ENCODE data around the gene CBY1. TPM values are rescaled to one million over a fixed set of nuclear protein-coding genes. Genes with fewer than 3 reads are reported as not detected.

CBY1 gene
- total RNA-seq, 2 experiments from 2014 or later, result 4.6 to 7.6 TPM

DNA sequence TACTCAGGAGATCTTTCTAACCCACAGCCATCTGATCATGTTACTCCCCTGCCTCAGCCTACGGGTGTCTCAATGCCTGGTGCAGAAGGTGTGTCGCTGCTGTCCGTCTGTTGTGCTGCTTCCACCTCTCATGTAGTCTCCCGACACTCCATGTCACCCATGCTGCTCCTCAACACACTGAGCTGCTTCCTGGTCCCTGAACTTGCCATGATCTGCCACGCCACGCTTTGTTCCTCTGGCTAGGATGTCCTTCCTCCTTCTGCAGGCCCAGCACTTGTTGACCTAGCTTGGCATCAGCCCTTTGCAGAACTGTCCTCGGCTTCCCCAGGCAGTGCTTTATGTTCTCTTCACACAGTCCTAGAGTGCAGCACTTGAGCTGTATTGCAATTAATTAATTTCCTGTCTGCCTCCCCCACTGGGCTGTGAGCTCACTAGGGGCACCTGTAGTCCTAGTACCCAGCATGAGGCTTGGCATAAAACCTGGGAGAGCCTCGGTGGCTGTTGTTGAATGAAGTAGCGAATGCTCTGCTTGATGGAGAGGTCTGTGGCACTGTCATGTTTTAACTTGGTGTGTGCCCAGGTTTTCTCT, 58.8 kb downstream of the CBY1 start:
- Histone ChIP-seq H3K36me3 (ENCODE audit: insufficient read depth, low read length) (peaks cover 60% of the 10 kb centered on the region), H3K9me3 (ENCODE audit: control insufficient read depth in 1 of 2, insufficient read depth in 1 of 2, low read length in 2 of 2) (no peaks in the 10 kb centered on the region), H3K27me3 (ENCODE audit: control insufficient read depth in 1 of 2, insufficient read depth in 2 of 2, low read length in 2 of 2) (no peaks in the 10 kb centered on the region), H3K27ac (ENCODE audit: low read depth in 1 of 2, low read length in 2 of 2) (no peak overlapping the region), H3K4me3 (ENCODE audit: low read length) (no peak overlapping the region), H3K4me1 (ENCODE audit: insufficient read depth, low read length) (peaks cover 35% of the 10 kb centered on the region)
- ATAC-seq (ENCODE audit: poor library complexity), result no peak
- peaks cover 91% of the 10 kb centered on the region for H3K36me3 Mint-ChIP-seq (ENCODE audit: low read depth)
- H3K27ac Mint-ChIP-seq, result peak overlapping the region; percentile 34
- TF ChIP-seq, protein P1, sequence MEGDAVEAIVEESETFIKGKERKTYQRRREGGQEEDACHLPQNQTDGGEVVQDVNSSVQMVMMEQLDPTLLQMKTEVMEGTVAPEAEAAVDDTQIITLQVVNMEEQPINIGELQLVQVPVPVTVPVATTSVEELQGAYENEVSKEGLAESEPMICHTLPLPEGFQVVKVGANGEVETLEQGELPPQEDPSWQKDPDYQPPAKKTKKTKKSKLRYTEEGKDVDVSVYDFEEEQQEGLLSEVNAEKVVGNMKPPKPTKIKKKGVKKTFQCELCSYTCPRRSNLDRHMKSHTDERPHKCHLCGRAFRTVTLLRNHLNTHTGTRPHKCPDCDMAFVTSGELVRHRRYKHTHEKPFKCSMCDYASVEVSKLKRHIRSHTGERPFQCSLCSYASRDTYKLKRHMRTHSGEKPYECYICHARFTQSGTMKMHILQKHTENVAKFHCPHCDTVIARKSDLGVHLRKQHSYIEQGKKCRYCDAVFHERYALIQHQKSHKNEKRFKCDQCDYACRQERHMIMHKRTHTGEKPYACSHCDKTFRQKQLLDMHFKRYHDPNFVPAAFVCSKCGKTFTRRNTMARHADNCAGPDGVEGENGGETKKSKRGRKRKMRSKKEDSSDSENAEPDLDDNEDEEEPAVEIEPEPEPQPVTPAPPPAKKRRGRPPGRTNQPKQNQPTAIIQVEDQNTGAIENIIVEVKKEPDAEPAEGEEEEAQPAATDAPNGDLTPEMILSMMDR (IDR thresholded peaks at IDR 0.05), result no peak
- H3K27me3 Mint-ChIP-seq, result no peaks in the 10 kb centered on the region
- H3K9me3 Mint-ChIP-seq, result no peaks in the 10 kb centered on the region
- intact Hi-C loops (cut with DNase I, micrococcal nuclease), result no loop called here
- no peak for DNase-seq
- ChIA-PET CTCF (interaction anchor here (1.1 to 1.9 kb wide), 2 partner anchors 10 to 18 kb away, joined by 3 to 9 read pairs; no protein-coding TSS in a partner anchor), POLR2A (interaction anchor here (2.6 kb wide), 1 partner anchor 17 kb away, joined by 7 read pairs; no protein-coding TSS in a partner anchor)
- H3K4me1 Mint-ChIP-seq (ENCODE audit: low read depth), result peaks cover 48% of the 10 kb centered on the region
- no peak overlapping the region for H3K4me3 Mint-ChIP-seq

DNA sequence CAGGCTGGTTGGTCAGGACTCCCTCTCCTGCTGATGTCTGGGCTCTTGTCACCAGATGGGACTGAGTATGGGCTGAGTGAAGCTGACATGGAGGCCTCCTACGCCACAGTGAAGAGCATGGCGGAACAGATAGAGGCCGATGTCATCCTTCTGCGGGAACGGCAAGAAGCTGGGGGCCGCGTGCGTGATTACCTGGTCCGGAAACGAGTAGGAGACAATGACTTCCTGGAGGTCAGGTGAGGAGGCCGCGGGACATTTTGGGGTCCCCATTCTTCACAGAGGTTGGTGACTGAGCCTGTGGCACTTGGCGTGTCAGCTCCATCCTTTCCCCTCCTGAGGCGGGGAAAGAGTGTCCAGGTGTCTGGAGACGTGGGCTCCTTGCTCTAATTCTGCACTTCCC, 59.4 kb downstream of the CBY1 start:
- DNase-seq (no peak), ATAC-seq (ENCODE audit: poor library complexity) (no peak)
- Histone ChIP-seq H3K4me1 (ENCODE audit: insufficient read depth, low read length) (peaks cover 35% of the 10 kb centered on the region), H3K4me3 (ENCODE audit: low read length) (no peak overlapping the region), H3K27me3 (ENCODE audit: control insufficient read depth in 1 of 2, insufficient read depth in 2 of 2, low read length in 2 of 2) (no peaks in the 10 kb centered on the region), H3K27ac (ENCODE audit: low read depth in 1 of 2, low read length in 2 of 2) (no peak overlapping the region), H3K36me3 (ENCODE audit: insufficient read depth, low read length) (peaks cover 59% of the 10 kb centered on the region), H3K9me3 (ENCODE audit: control insufficient read depth in 1 of 2, insufficient read depth in 1 of 2, low read length in 2 of 2) (no peaks in the 10 kb centered on the region)
- H3K4me3 Mint-ChIP-seq, result no peak overlapping the region
- intact Hi-C loops (cut with DNase I, micrococcal nuclease), result no loop called here
- peaks cover 91% of the 10 kb centered on the region for H3K36me3 Mint-ChIP-seq (ENCODE audit: low read depth)
- H3K9me3 Mint-ChIP-seq, result no peaks in the 10 kb centered on the region
- CTCF ChIA-PET, result no interaction called here
- H3K4me1 Mint-ChIP-seq (ENCODE audit: low read depth), result peaks cover 43% of the 10 kb centered on the region
- TF ChIP-seq, protein P1 (IDR thresholded peaks at IDR 0.05), result no peak
- H3K27me3 Mint-ChIP-seq, result no peaks in the 10 kb centered on the region
- no peak overlapping the region for H3K27ac Mint-ChIP-seq
- POLR2A ChIA-PET, result interaction anchor here (2.6 kb wide), 1 partner anchor 16 kb away, joined by 7 read pairs; no protein-coding TSS in a partner anchor

DNA sequence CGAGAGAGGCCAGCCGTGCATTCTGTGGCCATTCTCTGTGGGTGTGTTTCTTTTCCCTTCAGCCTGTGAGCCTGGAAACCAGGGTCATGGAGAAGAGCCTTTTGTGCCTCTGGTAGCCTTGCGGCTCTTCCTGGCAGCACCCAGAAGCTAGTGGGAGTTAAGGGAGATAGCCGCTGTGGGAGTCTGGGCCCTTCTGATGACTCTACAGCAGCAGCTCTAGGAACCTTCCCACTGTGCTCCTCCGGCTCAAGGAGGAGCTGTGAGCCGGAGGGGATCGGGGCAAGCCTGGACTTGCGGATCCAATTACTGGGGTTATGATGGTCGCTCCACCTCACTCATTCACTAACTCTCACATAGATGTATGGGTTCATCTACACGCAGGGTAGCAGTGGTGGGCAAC, 59.8 kb downstream of the CBY1 start:
- Mint-ChIP-seq H3K4me3 (no peak overlapping the region), H3K36me3 (ENCODE audit: low read depth) (peaks cover 91% of the 10 kb centered on the region), H3K9me3 (no peaks in the 10 kb centered on the region), H3K4me1 (ENCODE audit: low read depth) (peaks cover 38% of the 10 kb centered on the region), H3K27ac (peak overlapping the region; percentile 34), H3K27me3 (no peaks in the 10 kb centered on the region)
- H3K4me3 ChIP-seq (ENCODE audit: low read length), result no peak overlapping the region
- intact Hi-C loops (cut with DNase I, micrococcal nuclease), result no loop called here
- H3K36me3 ChIP-seq (ENCODE audit: insufficient read depth, low read length), result peaks cover 59% of the 10 kb centered on the region
- ChIA-PET POLR2A (interaction anchor here (2.6 kb wide), 1 partner anchor 16 kb away, joined by 7 read pairs; no protein-coding TSS in a partner anchor), CTCF (no interaction called here)
- H3K9me3 ChIP-seq (ENCODE audit: control insufficient read depth in 1 of 2, insufficient read depth in 1 of 2, low read length in 2 of 2), result no peaks in the 10 kb centered on the region
- no peak overlapping the region for H3K27ac ChIP-seq (ENCODE audit: low read depth in 1 of 2, low read length in 2 of 2)
- TF ChIP-seq, protein P1 (IDR thresholded peaks at IDR 0.05), result no peak
- DNase-seq (no peak), ATAC-seq (ENCODE audit: poor library complexity) (no peak)
- peaks cover 35% of the 10 kb centered on the region for H3K4me1 ChIP-seq (ENCODE audit: insufficient read depth, low read length)
- H3K27me3 ChIP-seq (ENCODE audit: control insufficient read depth in 1 of 2, insufficient read depth in 2 of 2, low read length in 2 of 2), result no peaks in the 10 kb centered on the region

All from CD4-positive, alpha-beta T cell (primary cell).